HG03025 (cell line): ENCODE results near the gene SLC18B1.
"Not testable (repeated sequence)": the region's sequence is repeated elsewhere in the genome, so short reads cannot be mapped to it uniquely, and the experiment has no call there.

Source experiments
- ATAC-seq: cut with Tn5 transposase; IDR thresholded peaks from one replicate; pipeline ENCODE4 v1.9.1; 2021; ENCODE audit warnings: mild to moderate bottlenecking, moderate library complexity; ENCODE audit not compliant: unreplicated experiment, low FRiP score

The SLC18B1 gene

DNA sequence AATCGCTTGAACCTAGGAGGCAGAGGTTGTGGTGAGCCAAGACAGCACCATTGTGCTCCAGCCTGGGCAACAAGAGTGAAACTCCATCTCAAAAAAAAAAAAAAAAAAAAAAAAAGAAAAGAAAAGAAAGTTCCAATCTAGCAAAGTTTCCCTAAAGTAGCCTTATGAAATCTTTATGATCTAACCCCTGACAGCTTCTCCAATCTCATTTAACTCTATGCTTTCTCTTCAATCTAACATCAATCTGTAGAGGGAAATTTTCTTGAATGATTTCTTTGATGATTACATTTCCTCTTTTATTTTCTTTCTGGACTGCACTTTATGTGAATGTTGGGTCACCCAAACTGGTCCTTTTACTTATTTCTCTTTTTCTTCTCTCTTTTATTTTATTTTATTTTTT lies 2.2 kb upstream of the SLC18B1 start:
- no peak for ATAC-seq

DNA sequence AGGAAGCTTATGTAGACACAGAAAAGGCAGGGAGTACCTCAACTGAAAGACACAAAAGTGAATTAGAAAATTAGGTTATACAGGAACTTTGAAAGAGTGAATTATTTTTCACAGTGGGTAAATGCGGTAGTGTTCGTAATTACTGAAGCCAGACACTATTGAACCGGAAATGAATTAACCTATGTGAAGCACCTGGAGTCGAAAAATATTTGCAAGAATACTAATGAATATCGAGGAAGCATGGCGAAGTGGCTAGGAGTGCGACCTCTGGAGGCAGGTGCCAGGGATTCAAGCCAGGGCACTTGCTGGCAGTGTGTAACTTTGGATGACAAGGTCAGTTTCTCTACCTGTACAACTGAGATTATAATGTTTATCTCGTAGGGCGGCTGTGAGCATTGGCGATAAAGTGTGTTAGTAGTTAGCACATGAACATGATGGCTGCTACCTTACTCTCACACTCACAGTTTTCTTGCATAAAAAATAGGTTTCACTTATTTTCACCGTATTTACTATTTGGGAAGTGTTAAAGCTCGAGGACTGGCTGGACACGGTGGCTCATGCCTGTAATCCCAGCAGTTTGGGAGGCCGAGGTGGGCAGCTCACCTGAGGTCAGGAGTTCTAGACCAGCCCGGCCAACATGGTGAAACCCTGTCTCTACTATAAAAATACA lies 567 bp upstream of the SLC18B1 start:
- ATAC-seq, result peak; percentile 70

DNA sequence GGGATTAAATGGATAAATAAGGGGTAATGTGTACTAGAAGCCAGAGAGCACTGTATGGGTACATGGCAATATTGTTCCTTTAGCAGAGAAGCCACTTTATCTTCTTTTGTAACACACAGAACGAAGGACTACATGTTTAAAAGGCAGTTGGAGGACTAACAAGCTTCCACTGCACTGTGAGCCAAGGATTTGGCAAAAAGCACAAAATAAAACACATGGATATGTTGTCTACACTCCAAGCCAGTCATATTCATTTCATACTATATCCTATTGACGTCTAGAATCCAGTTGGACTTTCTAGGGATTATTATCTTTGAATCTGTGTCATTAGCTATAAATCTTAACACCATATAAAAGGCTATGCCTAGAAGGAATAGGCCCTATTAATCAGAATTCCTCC lies 3.0 kb downstream of the SLC18B1 start:
- no peak for ATAC-seq

DNA sequence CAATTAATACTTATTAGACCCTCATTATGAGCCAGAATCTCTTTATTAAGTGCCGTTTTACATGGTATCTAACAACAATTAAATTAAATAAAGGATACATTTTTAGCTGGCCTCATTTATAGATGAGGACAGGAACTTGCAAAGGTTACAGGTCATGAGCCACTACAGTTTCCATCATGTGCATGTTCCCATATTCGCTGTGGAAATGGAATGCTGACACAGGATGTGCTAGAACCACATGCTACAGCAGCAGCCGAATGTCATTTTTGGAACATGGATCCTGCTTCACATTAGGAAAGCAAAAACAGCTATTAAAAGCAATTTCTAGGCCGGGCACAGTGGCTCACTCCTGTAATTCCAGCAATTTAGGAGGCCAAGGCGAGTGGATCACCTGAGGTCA lies 5.9 kb downstream of the SLC18B1 start:
- no peak for ATAC-seq

DNA sequence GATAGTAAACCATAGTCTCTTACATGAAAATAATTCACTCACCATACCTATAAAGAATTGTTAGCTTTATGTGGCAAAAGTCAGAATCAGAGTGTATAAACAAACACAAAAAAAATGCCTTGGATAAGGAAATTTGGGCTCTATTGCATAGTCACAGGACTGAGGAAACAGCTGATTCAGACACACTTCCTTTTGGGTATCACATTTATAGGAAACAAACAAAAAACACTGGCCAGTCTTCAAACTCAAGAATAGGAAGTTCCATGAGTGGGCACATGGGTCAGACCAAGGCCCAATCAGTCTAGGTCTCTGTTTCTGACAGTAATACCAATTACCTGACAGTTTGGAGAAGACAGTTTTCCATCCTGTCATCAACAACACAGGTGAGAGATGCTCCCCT lies 8.0 kb downstream of the SLC18B1 start:
- no peak for ATAC-seq

DNA sequence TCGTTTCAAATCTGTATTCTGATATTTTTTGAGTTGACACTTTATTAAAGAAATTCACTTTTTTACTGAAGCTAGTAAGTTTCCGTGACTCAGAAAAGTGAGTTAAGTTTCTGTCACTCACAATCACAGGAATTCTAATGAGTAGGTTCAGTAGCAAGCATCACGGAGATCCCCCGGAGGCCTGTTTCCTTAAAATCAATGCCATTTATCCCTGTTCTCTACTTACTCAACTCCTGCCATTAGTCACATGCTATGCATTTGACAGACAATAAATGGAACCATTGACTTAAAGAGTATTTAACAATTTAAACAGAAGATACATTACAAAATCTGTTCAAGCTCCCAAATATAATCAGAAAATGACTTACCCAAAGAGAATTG lies 9.1 kb downstream of the SLC18B1 start:
- no peak for ATAC-seq

DNA sequence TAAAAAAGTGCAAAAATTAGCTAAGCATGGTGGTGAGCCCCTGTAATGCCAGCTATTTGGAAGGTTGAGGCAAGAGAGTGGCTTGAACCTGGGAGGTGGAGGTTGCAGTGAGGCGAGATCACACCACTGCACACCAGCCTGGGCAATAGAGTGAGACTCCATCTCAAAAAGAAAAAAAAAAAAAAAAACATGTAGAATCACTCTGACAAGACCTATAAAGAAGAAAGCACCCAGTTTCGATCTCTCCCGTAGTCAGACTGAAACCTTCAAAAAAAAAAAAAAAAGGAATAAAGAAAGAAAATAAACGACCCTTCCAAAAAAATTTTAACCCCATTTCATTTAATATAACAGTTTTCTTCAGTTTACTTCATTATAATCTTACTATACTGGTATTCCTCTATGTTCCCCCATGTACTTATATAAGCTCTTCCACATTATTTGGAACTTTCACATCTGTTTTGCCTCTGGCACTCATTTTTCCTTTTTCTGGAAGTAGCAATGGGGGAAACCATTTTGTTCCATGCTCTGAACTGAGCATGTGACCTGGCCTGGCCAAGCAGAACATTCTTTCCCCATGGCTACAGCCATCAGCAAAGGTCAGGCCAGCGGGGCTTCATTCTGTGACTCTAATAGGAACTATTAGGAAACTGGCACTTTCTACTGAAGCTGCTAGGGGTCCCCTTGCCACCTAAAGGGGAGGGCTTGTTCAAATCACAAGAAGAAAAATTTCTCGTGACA lies 9.6 kb downstream of the SLC18B1 start:
- ATAC-seq, result no peak

DNA sequence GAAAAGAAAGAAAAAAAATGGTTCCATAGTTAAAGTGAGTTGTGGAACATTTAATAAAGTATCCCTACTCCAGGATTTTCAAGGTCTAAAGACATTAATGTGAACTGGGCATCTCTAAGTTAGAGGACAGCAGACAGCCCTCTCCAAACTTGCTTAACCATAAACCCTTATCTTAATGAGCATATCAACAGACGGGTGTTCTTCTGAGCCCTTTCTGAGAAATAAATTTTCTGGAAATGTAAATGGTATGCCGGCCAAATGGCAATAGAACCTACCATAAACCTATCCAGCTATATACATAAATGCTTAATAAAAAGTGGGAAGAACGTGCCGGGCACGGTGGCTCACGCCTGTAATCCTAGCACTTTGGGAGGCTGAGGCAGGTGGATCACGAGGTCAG lies 12.5 kb downstream of the SLC18B1 start:
- no peak for ATAC-seq

DNA sequence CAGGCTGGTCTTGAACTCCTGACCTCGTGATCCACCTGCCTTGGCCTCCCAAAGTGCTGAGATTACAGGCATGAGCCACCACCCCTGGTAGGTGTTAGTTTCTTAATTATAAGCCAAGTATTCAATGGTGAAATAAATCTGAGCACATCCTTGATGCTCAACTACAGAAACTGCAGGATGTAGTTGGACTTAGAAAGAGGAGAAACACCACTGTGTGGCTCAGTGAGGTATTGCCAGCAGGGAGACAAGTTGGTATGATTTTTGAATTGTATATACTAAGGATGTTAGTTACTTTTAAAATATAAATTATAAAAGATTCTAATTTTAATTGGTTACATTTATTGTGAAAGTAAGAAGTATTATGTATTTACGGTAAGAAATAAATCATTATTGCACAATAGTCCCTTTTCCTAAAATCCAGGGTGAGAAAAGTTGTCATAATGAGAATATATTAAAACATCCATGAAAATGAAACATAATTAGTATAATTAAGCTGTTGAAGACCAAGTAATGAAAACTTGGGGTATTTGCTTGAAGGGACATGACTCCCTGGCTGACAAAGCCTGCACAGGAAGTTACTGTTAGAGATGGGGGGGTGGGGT lies 17.6 kb downstream of the SLC18B1 start:
- ATAC-seq, result no peak

DNA sequence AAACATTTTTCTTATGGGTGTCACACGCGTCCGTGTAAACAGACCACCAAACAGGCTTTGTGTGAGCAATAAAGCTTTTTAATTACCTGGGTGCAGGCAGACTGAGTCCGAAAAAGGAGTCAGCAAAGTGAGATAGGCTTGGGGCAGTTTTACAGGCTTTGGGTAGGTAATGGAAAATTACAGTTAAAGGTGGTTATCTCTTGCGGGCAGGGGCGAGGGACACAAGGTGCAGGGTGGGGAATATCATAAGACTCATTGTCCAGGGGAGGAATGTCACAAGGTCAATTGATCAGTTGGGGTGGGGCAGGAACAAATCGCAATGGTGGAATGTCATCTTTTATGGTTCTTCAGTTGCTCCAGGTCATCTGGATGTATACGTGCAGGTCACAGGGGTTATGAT lies 20.6 kb downstream of the SLC18B1 start:
- not testable (repeated sequence) for ATAC-seq

DNA sequence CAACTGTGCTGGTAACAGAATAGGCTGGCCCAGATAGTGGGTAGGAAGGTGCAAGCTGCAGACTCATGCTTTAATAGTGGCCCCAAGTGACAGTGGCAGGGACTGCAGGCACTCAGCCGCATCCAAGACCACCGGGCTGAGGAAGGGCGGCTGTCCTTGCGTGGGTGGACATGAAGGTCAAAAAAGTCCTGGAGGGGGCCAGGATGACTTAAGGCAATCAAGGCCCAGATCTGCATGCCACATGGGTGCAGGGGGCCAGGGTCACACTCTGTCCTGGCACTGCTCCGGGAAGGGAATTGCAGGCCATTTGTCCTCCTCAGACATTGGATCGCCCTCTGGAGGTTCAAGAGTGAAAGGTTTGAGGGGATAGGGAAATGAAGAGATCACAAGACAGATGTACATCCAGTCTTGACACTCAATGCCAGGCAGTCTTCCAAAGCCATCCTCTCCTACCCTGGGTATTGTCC lies 30.4 kb downstream of the SLC18B1 start:
- peak; percentile 65 for ATAC-seq

DNA sequence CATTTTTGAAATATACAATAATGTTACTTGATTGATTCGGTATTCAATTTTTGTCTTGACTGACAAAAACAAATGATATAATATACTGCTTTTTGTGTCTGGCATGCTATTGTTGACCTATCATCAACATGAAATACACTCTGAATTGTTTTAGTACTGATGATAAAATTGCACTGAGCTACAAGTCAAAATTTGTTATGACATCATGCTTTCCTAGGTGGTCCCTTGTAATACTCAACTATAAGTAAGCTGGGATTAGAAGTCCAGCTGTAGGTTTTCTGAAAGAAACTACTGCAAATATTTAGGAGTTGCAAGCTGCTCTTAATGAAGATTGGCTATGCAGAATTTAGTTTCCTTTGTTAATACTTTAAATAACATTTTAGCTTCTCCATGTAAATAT lies 32.9 kb downstream of the SLC18B1 start:
- no peak for ATAC-seq

DNA sequence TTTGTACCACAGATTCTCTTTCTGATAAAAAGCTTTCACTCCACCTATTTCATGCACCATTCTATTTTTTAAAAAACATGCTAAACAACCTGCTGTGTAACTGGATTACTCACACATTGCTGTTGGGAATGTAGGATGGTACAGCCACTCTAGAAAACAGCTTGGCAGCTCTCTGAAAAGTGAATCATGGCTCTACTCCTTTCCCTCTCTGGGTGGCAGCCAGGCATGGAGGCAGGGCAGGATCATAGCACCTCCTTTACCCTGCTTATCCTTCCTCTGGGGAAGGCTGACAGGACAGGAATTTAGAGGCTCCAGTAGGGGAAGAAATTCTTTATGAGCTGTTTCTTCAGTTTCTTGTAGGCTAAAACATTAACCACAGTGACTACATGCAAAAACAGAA lies 34.1 kb downstream of the SLC18B1 start:
- ATAC-seq, result no peak

DNA sequence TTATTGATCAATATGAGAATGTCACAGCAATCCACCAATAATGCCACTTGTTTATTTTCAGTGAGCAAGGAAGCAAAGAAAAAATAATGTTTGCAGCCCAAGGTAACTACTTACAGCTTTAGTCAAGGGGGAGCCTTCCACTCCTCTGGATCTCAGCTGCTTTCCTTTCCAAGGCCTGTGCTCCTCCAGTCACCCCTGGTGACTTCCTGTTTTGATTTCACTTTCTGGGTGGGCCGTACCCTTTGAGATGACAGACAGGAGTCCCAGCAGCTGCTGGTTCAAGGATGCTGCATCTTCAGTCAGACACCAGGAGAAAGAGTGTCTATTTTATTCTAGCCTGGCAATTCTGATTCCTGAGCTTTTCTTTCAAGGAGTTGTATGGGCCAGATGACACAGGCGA lies 35.2 kb downstream of the SLC18B1 start:
- peak; percentile 96 for ATAC-seq

DNA sequence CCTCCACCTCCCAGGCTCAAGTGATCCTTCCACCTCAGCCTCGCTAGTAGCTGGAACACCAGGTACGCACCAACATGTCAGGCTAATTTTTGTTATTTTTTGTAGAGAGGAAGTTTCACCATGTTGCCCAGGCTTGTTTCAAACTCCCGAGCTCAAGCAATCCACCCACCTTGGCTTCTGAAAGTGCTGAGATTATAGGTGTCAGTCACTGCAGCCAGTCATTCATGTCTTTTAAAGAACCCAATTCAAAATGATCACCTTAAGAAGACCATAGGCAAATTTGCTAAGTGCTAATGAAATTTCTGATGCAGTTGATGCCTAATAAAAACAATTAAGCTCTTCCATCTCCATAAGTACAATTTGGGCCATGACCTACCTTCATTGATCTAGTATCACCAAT lies 38.2 kb downstream of the SLC18B1 start:
- no peak for ATAC-seq

DNA sequence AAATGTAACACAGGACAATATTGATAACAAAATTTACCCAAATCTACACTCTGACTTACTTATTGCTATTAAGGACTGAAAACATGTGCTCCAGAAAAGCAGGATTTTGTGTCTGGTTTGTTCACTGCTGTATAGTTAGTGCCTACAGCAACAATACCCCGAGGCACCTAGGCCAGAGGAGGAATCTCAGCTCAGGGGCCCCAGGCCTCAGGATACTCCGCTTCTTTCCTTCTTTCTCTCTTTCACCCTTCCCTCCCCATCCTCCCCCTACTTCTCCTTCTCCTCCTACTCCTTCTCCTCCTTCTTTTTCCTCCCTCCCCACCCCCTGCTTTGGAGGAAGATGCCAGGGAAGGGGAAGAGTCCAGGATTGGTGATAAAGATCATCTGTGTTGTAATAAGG lies 39.7 kb downstream of the SLC18B1 start:
- no peak for ATAC-seq

DNA sequence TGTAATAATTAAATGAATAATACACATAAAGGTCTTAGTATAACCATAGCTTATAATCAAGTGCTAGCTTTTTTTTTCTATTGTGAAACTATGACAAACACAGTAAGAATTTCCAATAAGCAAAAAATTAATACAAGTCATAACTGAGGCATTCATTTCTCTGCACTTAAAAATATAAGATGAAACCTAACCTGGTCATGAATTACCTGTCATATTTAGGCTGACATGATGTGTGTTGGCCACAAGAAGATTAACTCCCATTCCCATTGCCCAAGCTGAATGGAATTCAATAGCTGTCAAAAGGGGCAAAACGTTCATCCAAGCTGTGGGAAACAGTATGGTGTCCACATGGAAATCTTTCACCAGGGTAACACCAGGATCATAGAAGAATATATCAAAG lies 46.2 kb downstream of the SLC18B1 start:
- ATAC-seq, result no peak

DNA sequence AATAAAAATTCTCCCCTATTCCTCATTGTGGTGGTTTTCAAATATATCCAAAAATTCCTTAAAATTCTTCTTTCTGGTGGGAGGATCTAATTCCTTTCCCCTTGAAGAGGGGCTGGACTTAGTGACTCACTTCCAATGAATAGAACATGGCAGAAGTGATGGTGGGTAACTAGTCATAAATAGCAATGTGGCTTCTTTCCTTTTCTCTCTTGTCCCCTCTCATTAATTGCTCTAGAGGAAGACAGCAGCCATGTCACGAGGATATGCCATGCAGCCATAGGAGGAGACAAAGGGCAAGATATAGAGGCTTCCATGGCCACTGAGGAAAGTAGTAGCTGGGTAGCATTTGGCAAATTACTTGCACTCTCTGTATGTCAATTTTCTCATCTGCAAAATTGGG lies 46.6 kb downstream of the SLC18B1 start:
- ATAC-seq, result no peak

DNA sequence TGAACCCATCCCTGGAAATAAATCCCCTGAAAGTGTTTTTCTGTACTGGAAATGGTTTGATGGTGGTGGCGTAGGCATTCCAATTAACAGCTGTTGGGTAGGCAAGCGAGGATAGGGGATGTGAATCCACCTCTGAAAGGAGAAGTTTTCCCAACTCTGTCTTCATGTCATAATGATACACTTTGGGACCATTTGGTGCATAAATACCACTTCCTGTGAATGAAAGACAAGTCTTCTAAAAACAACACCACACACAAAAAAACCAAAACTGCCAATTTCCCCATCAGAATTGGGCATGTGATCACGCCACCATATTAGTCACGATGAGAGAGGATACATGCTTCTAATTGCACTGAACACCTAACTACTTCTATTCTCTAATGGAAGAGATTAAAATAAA lies 47.1 kb downstream of the SLC18B1 start:
- no peak for ATAC-seq

DNA sequence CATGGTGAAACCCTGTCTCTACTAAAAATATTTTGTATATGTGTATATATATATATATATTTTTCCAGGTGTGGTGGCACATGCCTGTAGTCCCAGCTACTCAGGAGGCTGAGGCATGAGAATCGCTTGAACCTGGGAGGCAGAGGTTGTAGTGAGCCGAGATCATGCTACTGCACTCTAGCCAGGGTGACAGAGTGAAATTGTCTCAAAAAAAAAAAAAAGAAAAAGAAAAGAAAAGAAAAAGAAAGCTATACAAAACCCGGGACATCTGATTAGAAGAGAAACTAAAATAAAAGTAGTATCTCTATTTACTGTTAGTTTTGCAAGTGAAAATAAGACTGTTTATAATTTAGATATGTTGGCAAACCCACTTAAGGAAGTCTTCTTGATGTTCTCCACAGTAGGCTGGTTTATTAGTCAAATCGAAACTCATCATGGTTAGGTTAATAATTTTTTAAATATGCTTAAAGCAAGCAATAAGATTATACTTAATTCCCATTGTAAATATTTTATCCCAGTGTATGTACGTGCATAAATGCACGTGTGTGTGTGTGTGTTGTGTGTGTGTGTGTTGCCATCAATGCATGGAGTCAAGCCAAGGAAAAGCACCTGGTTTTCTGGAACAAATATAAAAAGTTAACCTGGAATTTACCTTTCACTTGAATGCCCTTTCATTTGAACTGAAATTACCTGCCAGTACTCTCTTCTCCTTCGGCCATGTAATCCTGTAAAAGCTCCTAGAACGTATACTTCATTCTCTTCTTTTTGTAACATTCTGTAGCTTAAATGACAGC lies 47.8 kb downstream of the SLC18B1 start:
- peak; percentile 70 for ATAC-seq

DNA sequence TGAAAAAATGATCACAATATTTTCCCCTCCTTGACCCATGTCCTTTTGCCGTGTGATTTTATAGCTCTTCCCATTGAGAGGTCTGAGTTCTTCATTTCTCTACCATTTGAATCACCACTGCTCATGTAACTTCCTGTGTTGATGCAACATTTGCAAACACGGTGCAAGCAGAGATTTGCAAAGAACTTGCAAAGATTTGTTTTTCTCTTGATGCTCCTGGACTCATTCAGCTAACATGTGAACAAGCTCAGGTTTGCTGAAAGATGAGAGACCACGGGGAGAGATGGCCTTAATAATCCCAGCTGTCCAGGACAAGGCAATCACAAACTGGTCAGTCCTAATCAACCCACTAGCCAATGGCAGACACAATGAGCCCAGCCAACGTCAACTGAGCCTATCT lies 49.3 kb downstream of the SLC18B1 start:
- ATAC-seq, result no peak
